HL-60 (cell line): ENCODE data around the gene SMG6.
"Not testable (repeated sequence)": the region's sequence is repeated elsewhere in the genome, so short reads cannot be mapped to it uniquely, and the experiment has no call there.

Experiments used
- DNase-seq, 2 experiments: peaks; one replicate each; pipeline ENCODE4 v3.0.0-alpha.2; 2010 to 2020; ENCODE audit warnings: low read depth in 1 of 2, low spot score in 1 of 2
- H3K27ac ChIP-seq: fragments of 250-450 bp; sonication (Bioruptor Pico); replicated peaks from 2 replicates; pipeline ENCODE4 v1.5.1; 2020; ENCODE audit warnings: mild to moderate bottlenecking, moderate library complexity
- H3K27me3 ChIP-seq: fragments of 250-450 bp; sonication (Bioruptor Pico); 2 replicates; pipeline ENCODE4 v1.5.1; 2021; ENCODE audit warnings: mild to moderate bottlenecking, moderate library complexity; ENCODE audit not compliant: insufficient read depth, poor library complexity, severe bottlenecking
- H3K4me3 ChIP-seq: replicated peaks from 2 replicates; pipeline ENCODE4 v1.5.1; 2011; ENCODE audit warnings: mild to moderate bottlenecking, control low read depth, low read length; ENCODE audit not compliant: insufficient read depth
- CTCF ChIP-seq: IDR thresholded peaks from one replicate; pipeline ENCODE4 v1.5.1; 2011; ENCODE audit warnings: low read length, control low read depth, inconsistent platforms; ENCODE audit not compliant: insufficient read depth
- GABPA ChIP-seq: IDR thresholded peaks from 2 replicates; pipeline ENCODE4 v1.6.1; 2012; ENCODE audit warnings: low read depth
- POLR2AphosphoS5 ChIP-seq: IDR thresholded peaks from 2 replicates; pipeline ENCODE4 v1.6.1; 2012; ENCODE audit warnings: low read depth
- REST ChIP-seq: IDR thresholded peaks from 2 replicates; pipeline ENCODE4 v1.6.1; 2012; ENCODE audit warnings: low read depth; ENCODE audit not compliant: insufficient replicate concordance
- SPI1 ChIP-seq: IDR thresholded peaks from 2 replicates; pipeline ENCODE4 v1.6.1; 2012; ENCODE audit warnings: low read depth, mild to moderate bottlenecking, borderline replicate concordance

The SMG6 gene

GRCh38 chr17:2146132-2146871 is 157.3 kb downstream of the SMG6 start:
- Histone ChIP-seq H3K27me3 (no peaks in the 10 kb centered on the region), H3K4me3 (no peak overlapping the region), H3K27ac (no peak overlapping the region)
- DNase-seq = no peak
- TF ChIP-seq GABPA (no peak), CTCF (no peak), REST (no peak), POLR2AphosphoS5 (no peak), SPI1 (no peak)

- Histone ChIP-seq H3K27me3 (no peaks in the 10 kb centered on the region), H3K4me3 (no peak overlapping the region), H3K27ac (no peak overlapping the region)
- DNase-seq = no peak
- TF ChIP-seq REST = no peak
- TF ChIP-seq GABPA = no peak
- no peak for TF ChIP-seq POLR2AphosphoS5
- TF ChIP-seq CTCF = no peak
- TF ChIP-seq SPI1 = no peak
Observed at GRCh38 chr17:2144701-2145100, 158.9 kb downstream of the SMG6 start.

- TF ChIP-seq REST = no peak
- no peak for TF ChIP-seq GABPA
- TF ChIP-seq POLR2AphosphoS5 = no peak
- TF ChIP-seq CTCF = no peak
- TF ChIP-seq SPI1 = no peak
- no peak for DNase-seq
Observed at GRCh38 chr17:2143332-2143731, 160.3 kb downstream of the SMG6 start.

GRCh38 chr17:2142682-2143081 is 160.9 kb downstream of the SMG6 start:
- H3K4me3 ChIP-seq, H3K27ac ChIP-seq, H3K27me3 ChIP-seq, DNase-seq: not testable (repeated sequence)

More at GRCh38 chr17:2143332-2143731, 160.3 kb downstream of the SMG6 start:
- no peak overlapping the region for H3K27ac ChIP-seq
- H3K27me3 ChIP-seq = no peaks in the 10 kb centered on the region
- no peak overlapping the region for H3K4me3 ChIP-seq
